H7 (cell line): ENCODE results near the gene ZSCAN29. TPM values are rescaled to one million over a fixed set of nuclear protein-coding genes. Genes with fewer than 3 reads are reported as not detected.
"Not testable (repeated sequence)": the region's sequence is repeated elsewhere in the genome, so short reads cannot be mapped to it uniquely, and the experiment has no call there.

ENCODE experiments used
- DNase-seq: peaks from one replicate; pipeline ENCODE4 v3.0.0; 2012
- H3K27me3 ChIP-seq: 2 replicates; pipeline ENCODE4 v1.6.0; 2011; ENCODE audit warnings: mild to moderate bottlenecking, low read length; ENCODE audit not compliant: control insufficient read depth, insufficient read depth
- H3K36me3 ChIP-seq: replicated peaks from 2 replicates; pipeline ENCODE4 v1.5.1; 2011; ENCODE audit warnings: low read length; ENCODE audit not compliant: control insufficient read depth, insufficient read depth
- H3K4me3 ChIP-seq: 2 replicates; pipeline ENCODE4 v1.5.1; 2011; ENCODE audit warnings: low read depth, mild to moderate bottlenecking, control low read depth, low read length, moderate library complexity; ENCODE audit not compliant: insufficient read depth
- total RNA-seq: library from RNA; depleted of rRNA; stranded (reverse); fragments of >200 nt; shearing (Covaris generic); gene quantifications from 2 replicates; pipeline ENCODE4 v1.2.3, GENCODE V29; 2014; rRNA removed

The ZSCAN29 gene
- 34.5 and 38.0 TPM in 2 replicates for total RNA-seq

DNA sequence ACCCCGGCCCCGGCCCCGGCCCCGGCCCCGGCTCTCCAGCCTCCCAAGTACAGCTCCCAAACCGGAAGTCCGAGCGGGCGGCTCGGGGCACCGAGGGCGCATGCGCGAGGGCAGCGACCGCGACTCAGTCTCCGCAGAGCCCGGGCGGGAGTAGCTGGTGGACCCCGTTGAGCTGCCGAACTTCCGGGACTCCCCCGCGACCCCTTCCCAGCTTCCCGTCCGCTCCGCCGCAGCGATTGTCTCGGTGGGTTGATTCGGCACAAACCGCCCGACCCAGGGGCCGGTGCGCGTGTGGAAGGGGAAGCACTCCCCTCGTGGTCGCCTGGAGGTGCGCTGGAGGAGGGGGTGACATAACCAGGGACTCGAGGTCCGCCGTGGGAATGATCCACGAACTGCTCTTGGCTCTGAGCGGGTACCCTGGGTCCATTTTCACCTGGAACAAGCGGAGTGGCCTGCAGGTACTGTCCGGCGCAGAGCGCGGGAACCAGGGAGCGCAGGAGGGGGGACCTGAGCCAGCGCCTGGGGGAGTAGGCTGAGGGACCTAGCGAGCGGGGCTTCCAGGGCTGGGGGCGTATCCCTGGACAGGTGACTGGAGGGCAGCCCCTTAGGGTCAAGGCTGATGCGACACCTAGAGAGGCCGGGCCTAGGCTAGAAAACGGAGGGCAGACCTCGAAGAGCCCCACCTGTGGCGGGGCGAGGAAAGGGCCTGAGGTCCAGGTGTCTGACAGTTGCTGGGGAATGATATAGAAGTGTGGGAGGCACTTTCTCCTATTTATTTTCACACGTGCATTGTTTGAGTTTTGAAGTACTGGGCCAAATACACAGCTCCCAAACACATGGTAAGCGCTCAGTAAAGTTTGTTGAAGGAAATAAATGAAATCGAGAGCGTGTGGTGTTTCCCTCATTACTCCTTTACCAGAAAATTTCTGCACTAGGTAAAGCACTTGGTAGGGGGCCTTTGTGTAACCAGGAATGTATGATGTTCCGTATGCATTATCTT is at the start of gene ZSCAN29, which contains the start of gene TUBGCP4:
Gene ZSCAN29 (minus strand): TSS at position 69 of the 1,000 bp plus-strand sequence. CDS start 1,130 bp downstream, outside the sequence.
Gene TUBGCP4 (plus strand): TSS at position 127 of the 1,000 bp plus-strand sequence. CDS start 254 bp downstream, at position 381.
- Histone ChIP-seq H3K4me3 (peak within 1 kb of the TSS; percentile 97), H3K36me3 (peaks cover 12% of the 10 kb centered on the region), H3K27me3 (no peaks in the 10 kb centered on the region)
- peak; percentile 99 for DNase-seq

DNA sequence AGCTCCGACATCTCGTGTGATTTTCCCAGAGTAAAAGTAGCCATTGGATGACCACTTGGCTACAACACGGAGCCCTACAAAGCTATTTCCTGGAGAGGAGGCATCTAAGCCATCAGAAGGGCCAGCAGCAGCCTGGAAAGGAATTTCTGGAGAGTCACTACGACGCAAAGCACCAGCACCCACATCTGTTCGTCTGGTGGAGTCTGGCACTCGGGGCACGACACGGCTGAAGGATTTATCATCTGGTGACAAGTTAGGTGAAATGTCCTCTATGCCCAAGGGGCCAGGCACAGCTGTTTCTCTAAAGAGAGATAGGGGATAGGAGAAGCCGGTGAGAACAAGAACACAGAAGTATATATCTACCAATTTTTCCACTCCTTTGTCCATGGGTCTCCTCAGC is 49.6 kb upstream of the ZSCAN29 start:
- Histone ChIP-seq H3K27me3 (no peaks in the 10 kb centered on the region), H3K4me3 (no peak overlapping the region), H3K36me3 (peaks cover 29% of the 10 kb centered on the region)
- DNase-seq, result no peak

DNA sequence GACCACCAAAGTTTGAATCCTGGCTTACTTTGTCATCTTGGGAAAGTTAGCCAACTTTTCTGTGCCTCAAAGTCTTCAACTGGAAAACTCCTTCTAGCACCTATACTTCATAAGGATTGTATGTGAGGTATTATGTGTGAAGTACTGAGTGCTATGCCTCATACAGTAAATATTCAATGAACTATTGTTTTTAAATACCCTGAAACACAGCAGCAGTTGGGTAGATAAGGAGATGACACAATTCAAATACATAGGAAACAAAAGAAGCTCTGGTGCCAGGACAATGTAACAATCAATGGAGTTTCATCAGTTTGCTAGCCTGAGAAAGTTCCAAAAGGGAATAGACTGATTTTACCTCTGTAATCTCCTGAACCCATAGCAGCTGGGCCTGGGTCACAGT is 43.4 kb upstream of the ZSCAN29 start:
- Histone ChIP-seq H3K36me3 (peaks cover 34% of the 10 kb centered on the region), H3K27me3 (no peaks in the 10 kb centered on the region), H3K4me3 (no peak overlapping the region)
- no peak for DNase-seq

DNA sequence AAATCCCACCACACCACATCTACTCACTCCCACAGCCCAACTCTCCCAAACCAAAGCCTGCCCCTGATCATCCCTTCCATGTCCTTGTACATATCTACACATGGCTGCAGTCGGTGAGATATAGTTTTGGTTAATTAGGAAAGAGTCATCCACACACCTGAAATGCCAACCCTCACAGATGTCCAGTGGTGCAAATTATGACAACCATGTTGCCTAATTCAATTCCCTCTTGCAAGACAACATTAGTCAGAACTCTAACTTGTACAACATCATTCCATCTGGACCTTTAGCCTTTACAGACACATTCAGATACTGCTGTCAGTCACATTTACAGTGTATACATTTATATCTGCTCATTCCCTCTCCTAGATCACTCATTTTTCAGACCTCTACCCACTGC is 41.3 kb upstream of the ZSCAN29 start:
- Histone ChIP-seq H3K27me3 (no peaks in the 10 kb centered on the region), H3K4me3 (no peak overlapping the region), H3K36me3 (peaks cover 41% of the 10 kb centered on the region)
- DNase-seq, result no peak

DNA sequence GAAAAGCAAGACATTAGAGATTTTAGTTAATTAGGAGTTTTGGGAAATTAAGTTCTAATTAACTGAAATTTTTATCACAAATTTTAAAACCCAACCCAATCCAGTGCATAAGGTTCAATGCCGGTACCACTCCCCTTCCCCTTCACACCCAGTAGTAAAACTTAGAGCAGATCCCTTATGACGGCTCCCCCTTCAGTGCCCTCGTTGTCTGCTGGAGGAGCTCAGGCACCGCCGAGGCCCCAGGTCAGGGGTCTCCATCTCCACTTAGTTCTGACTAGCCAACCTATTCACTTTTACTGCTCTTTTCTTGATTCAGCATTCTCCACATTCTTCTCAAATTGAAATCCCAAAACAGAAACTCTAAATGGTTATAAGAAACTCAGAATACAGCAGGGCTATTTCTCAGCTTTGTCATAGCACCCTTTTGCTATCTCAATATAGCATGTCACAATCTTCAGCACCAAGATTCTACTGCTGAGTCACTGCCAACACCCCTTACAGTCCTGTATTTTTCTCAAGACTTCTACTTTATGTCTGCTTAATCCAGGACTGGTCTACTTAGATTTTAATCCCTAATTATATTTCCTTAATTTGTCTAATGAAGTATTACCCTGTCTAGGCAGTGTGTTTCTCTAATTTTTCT is 39.9 kb upstream of the ZSCAN29 start:
- no peak overlapping the region for H3K4me3 ChIP-seq
- H3K27me3 ChIP-seq, result no peaks in the 10 kb centered on the region
- no peak for DNase-seq
- H3K36me3 ChIP-seq, result peaks cover 41% of the 10 kb centered on the region

DNA sequence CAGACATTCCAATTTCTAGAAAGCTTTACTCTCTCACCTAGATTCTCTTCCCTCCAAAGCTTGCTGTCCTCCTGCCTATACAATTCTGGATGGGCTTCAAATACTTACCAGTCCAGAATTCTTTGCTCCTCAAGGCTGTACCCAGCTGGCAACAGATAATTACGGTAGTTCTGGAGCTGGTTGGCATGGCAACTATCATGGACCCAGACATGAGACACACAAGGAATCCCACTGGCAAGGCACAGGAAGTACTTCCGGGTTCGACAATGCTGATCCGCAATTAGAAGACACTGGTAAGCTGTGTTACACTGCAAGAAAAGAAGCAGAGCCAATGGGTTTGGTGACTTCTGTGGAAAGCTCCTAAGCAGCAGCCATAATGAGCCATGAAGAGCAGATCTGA is 37.9 kb upstream of the ZSCAN29 start:
- DNase-seq, result no peak

DNA sequence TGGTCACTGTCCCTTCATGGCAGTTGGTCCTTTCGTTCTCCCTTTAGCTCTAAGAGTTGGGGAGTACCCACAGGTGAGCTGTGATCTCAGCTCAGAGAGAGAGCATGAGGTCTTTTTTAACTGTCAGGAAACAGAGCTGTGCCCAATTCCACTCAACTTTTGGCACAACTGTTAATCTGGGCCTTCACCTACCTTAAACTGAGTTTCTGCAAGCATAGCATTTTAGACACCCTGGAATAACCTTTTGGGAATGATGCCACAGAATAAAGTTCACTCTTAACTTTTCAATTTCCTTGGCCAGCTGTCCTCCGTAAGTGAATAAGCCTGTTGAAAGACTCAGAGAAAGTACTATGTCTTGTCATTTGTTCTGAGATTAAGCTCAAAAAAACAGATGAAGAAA is 36.0 kb upstream of the ZSCAN29 start:
- DNase-seq, result no peak
- Histone ChIP-seq H3K4me3 (no peak overlapping the region), H3K27me3 (no peaks in the 10 kb centered on the region), H3K36me3 (peaks cover 38% of the 10 kb centered on the region)

More for the DNA sequence above, 37.9 kb upstream of the ZSCAN29 start:
- H3K36me3 ChIP-seq, result peaks cover 43% of the 10 kb centered on the region
- no peak overlapping the region for H3K4me3 ChIP-seq
- no peaks in the 10 kb centered on the region for H3K27me3 ChIP-seq

DNA sequence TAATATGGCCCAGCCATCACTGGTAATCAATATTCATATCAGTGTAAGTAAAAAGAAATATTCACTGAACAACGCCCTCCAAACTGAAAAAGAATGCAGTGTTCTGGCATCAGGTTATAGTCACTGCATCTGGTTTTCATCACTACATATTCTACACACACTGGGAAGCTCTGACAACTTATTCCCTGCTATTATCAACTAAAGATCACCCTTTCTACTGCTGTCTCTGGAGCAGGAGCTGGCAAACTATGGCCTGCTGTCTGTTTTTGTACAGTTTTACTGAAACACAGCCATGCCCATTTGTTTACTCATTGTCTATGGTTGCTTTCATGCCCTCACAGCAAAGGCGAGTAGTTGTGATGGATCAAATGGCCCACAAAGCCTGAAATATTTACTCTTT is 35.3 kb upstream of the ZSCAN29 start:
- no peak overlapping the region for H3K4me3 ChIP-seq
- no peak for DNase-seq
- no peaks in the 10 kb centered on the region for H3K27me3 ChIP-seq
- peaks cover 40% of the 10 kb centered on the region for H3K36me3 ChIP-seq

DNA sequence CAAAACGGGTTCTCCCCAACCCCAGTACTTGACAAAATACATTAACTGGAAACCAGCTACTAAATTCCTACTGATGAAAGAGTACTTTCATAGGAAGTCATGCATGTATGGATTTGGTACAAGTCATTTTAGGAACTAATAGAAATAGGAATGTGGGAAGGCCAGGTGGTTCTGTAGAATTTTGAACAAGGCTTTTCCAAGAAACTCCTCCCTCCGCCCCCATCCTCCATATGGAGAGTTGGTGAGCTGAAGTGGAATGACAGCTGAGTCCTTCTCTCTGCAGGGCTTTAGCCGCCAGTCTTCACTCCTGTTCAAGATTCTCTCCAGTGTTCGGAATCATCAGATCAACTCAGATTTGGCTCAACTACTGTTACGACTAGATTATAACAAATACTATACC is 33.3 kb upstream of the ZSCAN29 start:
- no peak overlapping the region for H3K4me3 ChIP-seq
- H3K36me3 ChIP-seq, result peaks cover 35% of the 10 kb centered on the region
- no peaks in the 10 kb centered on the region for H3K27me3 ChIP-seq
- DNase-seq, result no peak

DNA sequence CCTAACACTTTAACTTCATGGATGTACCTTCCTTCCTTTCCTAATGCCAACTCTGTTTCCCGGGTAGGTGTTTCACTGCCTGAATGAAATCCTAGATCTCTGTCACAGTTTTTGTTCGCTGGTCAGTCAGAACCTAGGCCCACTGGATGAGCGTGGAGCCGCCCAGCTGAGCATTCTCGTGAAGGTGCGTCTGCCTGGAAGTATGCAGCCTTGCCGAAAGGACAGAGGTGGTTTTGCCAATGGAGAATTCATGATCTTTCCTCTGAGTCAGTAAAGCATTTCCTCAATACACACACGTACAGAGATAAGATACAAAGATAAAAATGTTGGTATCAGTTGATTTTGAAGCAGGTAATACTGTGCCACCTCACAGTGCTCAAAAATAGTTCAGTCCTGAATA is 32.8 kb upstream of the ZSCAN29 start:
- no peak overlapping the region for H3K4me3 ChIP-seq
- peaks cover 31% of the 10 kb centered on the region for H3K36me3 ChIP-seq
- no peaks in the 10 kb centered on the region for H3K27me3 ChIP-seq
- DNase-seq, result no peak

DNA sequence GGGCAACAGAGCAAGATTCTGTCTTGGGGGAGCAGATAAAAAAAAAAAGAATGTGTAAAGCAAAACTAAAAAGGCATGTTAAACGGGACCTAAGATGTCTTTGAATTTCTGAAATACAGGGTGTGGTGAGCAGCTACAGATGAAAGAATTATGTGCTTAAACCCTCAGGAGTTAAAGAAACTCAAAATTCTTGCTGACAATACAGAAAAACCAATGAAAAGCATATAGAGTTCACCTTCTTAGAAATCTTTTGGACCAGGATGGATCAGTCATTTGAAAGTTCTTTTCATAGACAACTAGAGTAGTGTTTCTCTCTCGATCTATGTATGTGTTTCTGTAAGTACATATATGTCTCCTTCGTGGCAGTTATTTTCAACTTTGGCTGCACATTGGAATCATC is 31.4 kb upstream of the ZSCAN29 start:
- no peaks in the 10 kb centered on the region for H3K27me3 ChIP-seq
- no peak for DNase-seq
- no peak overlapping the region for H3K4me3 ChIP-seq
- H3K36me3 ChIP-seq, result peaks cover 30% of the 10 kb centered on the region

DNA sequence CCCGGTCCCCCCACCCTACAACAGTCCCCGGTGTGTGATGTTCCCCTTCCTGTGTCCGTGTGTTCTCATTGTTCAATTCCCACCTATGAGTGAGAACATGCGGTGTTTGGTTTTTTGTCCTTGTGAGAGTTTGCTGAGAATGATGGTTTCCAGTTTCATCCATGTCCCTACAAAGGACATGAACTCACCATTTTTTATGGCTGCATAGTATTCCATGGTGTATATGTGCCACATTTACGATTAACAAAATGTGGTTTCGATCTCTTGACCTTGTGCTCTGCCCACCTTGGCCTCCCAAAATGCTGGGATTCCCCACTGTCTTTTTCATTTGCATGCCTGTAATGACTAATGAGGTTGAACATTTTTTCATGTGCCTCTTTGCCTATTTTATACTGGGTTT is 22.7 kb upstream of the ZSCAN29 start:
- not testable (repeated sequence) for H3K4me3 ChIP-seq, DNase-seq, H3K27me3 ChIP-seq

DNA sequence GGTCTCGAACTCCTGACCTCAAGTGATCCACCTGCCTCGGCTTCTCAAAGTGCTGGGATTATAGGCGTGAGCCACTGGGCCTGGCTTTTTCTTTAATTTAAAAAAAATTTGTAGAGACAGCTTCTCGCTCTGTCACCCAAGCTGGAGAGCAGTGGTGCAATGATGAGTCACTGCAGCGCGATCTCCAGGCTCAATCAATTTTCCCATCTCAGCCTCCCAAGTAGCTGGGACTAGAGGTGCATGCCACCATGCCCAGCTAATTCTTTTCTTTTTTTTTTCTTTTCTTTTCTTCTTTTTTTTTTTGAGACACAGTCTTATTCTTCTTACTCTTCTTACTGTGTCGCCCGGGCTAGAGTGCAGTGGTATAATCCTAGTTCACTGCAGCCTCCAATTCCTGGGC is 19.9 kb upstream of the ZSCAN29 start:
- H3K36me3 ChIP-seq, result peaks cover 3% of the 10 kb centered on the region
- DNase-seq, result no peak
- no peak overlapping the region for H3K4me3 ChIP-seq
- no peaks in the 10 kb centered on the region for H3K27me3 ChIP-seq

More for the DNA sequence above, 22.7 kb upstream of the ZSCAN29 start:
- H3K36me3 ChIP-seq, result peaks cover 12% of the 10 kb centered on the region

DNA sequence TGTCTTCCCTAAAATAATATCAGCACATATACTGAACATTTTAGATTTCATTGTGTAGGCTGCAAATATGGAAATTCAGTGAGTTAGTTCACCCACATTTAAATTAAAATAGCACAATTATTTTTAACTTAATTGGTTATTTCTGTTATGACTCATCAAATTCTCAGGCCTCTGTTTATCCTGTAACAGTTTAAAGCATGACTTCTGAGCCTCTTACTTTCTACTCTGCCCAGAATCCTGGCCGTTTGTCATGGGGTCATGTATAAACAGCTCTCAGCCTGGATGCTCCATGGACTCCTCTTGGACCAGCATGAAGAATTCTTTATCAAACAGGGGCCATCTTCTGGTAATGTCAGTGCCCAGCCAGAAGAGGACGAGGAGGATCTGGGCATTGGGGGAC is 12.2 kb upstream of the ZSCAN29 start:
- DNase-seq, result no peak
- peaks cover 5% of the 10 kb centered on the region for H3K36me3 ChIP-seq

DNA sequence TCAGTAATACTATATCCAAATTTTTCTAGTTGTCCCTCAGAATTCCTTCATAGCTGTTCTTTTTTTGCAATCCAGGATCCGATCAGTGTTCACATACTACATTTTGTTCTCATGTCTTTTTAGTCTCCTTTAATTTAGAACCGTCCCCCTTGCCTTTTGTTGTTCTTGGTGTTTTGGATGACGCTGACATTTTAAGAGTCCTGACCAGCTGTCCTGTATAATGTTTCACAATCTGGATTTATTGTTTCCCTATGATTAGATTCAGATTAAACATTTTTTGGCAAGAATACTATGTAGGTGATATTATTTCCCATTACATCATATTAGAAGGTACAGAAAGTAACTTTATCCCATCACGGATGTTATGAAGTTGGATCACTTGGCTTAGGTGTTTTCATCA is 11.5 kb upstream of the ZSCAN29 start:
- peaks cover 5% of the 10 kb centered on the region for H3K36me3 ChIP-seq
- no peaks in the 10 kb centered on the region for H3K27me3 ChIP-seq
- no peak for DNase-seq
- no peak overlapping the region for H3K4me3 ChIP-seq

More for the DNA sequence above, 12.2 kb upstream of the ZSCAN29 start:
- Histone ChIP-seq H3K4me3 (no peak overlapping the region), H3K27me3 (no peaks in the 10 kb centered on the region)
